ENCODE data around the gene RBM33.

RBM33 gene

DNA sequence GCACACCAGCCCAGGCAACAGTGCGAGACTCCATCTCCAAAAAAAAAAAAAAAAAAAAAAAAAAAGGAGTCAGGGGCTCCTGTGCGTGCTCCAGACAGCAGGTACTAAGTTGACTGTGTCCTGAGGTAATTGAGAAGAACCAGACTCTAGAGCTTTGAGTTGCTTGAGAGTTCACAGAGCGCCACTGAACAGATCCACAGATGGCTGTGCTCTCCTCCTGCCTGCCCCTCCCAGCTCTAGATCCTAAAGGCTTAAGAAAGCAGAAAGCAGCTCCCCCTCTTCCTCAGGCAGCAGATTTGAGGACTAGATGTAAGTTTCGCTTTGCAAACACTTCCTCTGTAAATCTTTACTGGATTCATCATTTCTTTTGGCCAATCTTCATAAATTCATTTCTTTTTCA lies 129.1 kb downstream of the RBM33 start:
- DNase-seq (ENCODE audit: low read depth in 3 of 3) = no peak

DNA sequence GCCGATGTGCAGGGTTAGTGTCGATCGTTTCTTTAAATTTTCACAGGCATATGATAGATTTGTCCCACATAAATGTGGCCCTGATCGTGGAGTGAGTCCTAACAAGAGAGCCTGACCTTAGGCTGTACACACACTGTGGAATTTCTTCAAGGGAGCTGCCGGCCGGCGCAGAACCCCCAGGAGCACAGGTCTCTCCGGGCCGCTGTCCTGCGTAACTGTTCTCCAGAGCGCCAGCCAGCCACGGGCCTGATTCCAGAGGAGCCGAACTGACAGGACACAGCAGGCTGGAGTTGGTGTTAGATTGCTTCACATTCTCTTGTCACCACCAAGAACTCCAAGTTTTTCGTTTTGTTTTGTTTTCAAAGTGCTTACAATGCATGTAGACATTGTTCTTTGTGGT lies 130.5 kb downstream of the RBM33 start:
- DNase-seq (ENCODE audit: low read depth in 3 of 3) = no peak

DNA sequence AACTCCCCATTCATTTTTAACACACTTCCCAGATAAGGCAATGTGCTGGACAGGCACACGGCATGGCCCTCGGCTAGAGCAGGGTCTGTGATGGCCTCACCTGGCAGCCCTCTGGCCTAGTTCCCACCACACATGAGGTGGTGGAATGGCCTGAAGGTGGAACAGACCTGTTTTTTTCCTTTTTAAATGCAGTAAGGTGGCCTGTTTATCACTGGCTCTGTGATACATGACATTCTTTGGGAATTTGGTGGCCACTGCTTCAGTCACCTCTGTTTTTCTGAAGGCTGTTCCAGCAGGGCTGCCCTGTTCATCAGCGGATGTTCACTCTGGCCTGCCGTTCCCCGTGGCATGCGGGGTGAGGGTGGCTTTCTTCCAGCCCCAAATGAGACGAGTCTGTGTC lies 131.2 kb downstream of the RBM33 start:
- no peak for DNase-seq (ENCODE audit: low read depth in 3 of 3)

DNA sequence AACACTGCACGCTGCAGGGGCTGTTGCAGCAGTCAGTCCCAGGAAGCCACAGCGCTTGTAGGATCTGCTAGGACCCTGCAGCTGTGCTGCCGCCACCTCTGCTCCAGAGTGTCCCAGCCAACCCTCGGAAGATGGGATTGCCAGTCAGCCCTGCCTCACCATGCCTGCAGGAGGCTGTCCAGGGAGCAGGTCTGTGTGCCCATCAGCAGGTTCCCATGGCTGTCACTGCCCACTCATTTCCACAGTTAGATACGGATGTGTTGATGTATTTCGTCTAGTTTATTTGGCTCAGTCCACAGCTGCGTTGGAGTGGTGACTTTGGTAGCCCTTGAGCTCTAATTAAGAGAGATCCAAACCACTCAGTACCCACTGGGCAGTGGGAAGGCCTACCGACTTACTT lies 132.1 kb downstream of the RBM33 start:
- no peak for DNase-seq (ENCODE audit: low read depth in 3 of 3)

DNA sequence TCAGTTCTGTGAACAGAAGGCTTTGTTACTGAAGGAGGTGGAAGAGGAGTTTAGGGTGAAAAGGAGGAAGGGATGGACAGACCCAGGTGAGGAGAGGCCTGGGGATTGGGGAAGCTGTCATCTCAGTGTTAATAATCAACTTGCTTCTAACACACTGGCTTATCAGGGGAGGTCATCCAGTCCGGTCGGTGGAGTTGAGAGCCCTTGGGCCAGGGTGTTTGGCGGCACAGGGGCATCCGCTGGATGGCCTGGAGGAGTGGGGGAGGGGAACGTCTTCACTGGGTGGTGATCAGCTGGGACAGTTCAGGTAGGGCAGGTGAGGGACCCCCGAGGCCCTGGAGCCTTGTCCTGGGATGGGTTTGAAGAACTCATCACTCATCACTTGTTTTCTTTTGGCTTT lies 133.9 kb downstream of the RBM33 start:
- DNase-seq (ENCODE audit: low read depth in 3 of 3) = no peak

DNA sequence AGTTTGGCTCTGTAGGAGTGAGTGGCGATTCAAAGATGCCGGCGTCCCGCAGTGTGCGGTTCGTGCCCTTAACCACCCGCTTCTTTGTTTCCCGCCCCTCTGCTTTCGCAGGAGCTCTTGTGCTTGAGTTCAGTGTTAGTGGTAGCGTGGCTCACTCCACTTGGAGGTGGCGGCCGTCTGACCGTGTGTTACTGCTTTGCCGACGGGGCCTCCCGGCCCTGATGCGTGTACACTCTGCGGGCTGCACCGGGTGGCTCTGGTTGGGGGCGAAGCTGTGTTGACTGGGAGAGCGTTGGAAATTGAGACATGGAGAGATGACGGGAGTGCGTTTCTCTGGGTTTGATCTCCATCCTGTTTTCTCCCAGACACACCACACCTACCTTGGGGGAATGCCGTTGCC lies 136.4 kb downstream of the RBM33 start:
- DNase-seq (ENCODE audit: low read depth in 3 of 3) = no peak

DNA sequence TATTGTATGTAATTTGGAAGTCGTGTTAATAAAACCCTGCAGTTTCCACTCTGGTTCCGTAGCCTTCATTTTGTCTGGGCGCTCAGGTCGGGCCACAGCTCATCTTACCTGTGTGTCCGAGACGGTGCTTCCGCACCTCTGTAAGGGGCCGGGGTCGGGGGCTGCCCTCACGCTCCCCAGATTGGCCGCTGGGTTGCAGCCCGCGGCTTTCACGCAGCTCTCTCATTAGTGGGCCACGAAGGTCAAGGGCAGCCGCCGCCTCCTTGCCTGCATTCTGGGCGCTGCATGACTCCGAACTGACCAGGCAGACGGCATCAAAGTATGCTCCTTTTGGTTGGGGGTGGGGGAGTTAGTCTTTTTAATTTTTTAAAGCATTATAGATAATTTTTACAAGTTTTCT lies 137.0 kb downstream of the RBM33 start:
- no peak for DNase-seq (ENCODE audit: low read depth in 3 of 3)

DNA sequence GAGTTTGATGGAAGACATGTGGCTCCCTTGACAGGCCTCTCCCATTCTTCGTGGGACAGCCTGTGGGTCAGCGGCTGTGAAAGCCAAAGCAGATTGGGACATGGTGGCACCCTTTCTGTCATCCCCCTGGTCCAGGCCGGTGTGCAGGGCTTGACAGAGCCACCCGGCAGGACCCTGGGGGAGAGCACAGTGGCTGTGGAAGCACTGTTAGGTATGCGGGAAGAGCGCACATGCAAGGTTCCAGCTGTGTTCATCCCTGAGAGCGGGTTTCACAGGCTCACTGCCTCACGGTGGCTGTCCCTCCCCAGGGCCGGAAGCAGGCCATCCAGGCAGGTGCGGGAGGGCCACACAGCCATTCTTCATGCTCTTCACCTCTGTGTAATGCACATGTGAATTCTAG lies 138.0 kb downstream of the RBM33 start:
- DNase-seq (ENCODE audit: low read depth in 3 of 3) = no peak

DNA sequence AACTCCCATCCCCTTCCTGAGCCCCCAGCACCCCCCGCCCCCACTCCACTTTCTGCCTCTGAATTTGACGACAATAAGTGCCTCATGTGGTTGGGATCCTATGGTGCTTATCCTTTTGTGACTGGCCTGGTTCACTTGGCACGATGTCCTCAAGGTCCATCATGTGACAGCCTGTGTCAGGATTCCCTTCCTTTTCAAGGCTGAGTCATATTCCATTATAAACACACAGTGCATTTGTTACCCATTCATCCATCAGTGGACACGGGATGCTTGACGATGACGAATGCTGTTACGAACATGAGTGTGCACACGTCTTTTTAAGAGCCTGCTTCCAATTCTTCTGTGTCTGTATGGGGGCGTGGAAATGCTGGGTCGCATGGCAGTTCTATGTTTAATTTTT lies 141.1 kb downstream of the RBM33 start:
- DNase-seq (ENCODE audit: low read depth in 3 of 3) = no peak

DNA sequence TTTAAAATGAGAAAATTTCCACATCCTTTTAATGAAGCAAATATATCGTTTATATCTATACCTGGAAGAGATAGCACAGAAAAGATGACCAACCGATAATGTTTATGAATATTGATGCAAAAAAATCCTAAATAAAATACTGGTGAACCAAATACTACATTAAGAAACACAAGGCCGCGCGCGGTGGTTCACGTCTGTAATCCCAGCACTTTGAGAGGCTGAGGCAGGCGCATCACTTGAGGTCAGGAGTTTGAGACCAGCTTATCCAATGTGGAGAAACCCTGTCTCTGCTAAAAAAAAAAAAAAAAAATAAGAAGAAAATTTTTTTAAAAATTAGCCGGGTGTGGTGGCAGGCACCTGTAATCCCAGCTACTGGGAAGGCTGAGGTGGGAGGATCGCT lies 142.0 kb downstream of the RBM33 start:
- no peak for DNase-seq (ENCODE audit: low read depth in 3 of 3)

DNA sequence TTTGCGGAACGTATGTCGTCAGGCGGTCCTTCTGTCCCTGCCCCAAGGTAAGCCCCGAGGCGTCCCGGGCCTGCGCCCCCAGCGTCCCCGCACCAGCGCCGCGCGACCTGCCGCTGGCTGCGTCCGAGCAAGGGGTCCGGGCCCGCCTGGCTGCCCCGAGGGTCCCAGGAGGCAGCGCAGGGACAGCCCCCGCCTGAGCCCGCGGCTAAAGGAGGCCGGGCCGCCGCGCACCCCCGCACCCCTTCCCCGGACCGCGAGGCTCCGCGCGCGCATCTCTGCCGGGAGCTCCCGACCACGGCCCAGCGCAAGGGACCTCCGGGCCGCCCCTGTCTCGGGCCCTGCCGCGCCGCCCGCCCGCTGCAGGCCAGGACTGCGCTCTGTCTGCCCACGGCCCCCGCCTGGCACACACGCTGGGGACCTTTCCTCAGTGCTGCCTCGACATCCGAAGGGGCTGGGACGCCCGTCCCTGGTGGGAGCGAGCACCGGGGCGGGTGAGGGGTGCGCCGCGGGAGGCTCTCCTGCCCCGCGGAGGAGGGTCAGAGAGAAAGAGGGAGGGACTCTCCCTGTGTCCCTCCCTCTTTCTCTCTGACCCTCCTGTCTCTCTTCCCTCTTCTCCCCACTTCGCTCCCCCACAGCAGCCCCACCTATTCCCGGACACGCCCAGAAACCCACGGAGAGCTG lies 142.8 kb downstream of the RBM33 start:
- no peak for DNase-seq (ENCODE audit: low read depth in 3 of 3)

DNA sequence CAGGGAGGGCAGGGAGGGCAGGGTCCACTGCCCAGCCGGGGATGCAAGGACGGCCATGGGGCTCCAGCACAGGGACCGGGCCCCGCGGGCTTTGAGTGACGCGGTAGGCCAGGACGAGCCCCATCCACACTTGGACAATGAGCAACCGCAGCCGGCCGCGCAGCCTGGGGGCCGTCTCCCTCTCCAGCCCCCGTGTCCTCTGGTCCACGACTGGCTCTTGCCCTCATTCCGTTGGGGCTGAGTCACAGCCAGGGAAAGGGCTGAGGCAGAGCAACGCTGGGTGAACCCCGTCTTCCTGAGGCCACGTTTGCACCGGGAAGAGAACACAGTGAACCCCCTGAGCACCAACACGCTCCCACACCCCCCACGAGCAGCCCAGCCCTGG lies 144.1 kb downstream of the RBM33 start:
- DNase-seq (ENCODE audit: low read depth in 3 of 3) = no peak

DNA sequence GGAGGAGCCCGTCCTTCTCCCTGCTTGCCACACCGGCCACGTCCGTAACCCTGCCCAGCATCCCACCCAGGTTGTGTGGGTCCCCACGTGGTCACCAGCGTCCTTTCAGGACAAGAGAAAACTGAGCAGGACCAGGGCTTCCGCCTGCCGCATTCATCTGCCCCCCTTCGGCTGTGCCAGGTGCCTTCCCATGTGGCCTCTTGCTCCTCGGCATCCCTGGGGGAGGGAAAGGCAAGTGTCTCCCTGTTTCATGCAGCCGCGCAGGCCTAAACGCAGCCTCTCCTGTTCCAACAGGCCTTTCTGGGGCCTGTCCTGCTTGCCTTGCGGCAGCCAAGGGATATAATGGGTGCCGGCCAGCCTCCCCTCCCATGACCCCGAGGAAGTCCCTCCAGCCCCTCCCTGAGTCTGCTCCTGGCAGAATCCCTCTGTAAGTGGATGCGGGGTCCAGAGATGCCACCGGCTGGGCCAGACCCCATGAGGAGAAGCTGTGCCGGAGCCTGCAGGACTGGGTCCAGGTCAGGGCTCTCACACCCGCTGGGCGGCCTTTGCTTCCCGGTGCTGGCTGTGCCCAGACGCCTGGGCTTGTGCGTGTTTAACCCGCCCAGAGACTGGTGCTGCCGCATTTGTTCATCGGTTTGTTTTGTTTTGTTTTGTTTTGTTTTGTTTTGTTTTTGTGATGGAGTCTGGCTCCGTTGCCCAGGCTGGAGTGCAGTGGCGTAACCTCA lies 144.7 kb downstream of the RBM33 start:
- DNase-seq (ENCODE audit: low read depth in 3 of 3) = no peak

DNA sequence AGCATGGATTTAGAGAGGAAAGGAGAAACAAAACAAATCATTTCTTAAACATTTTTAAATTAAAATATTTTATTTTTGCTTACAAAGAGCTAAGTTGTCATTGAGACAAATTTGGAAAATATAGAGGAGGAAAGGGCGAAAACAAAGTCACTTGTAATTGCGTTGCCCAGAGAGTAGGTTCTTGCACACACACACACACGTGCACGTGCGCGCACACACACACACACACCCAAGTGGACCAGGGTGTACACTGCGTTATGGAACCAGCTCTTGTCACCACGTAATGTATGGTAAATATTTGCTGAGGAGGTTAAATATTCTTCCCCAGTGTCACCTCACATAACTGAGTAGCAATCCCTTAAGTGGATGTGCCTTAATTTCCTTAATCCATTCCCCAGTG lies 146.2 kb downstream of the RBM33 start:
- DNase-seq (ENCODE audit: low read depth in 3 of 3) = no peak

DNA sequence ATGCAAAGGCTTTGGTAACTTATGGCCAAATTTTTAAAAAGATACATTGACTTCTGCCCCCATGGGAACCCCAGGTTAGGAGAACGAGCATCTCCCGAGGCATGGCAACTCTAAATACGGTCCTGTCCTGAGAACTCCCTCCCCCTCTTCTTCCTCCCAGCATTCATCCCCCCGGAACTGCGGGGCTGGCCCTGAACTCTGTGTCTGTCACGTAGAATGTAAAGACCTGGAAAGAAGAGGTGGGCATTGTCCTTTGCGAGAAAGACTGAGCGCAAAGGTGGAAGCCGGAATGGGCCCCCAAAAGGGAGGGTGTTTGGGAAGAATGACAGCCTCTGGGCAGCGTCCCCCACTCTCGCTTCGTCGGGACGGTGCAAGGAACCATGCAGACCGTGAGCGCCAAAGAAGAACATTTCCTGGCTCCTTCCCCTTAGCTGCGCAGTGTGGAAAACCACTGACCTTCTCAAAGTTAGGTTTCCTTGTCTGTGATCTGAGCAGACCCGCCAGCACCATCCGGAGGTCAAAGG lies 146.8 kb downstream of the RBM33 start:
- DNase-seq (ENCODE audit: low read depth in 3 of 3) = no peak

DNA sequence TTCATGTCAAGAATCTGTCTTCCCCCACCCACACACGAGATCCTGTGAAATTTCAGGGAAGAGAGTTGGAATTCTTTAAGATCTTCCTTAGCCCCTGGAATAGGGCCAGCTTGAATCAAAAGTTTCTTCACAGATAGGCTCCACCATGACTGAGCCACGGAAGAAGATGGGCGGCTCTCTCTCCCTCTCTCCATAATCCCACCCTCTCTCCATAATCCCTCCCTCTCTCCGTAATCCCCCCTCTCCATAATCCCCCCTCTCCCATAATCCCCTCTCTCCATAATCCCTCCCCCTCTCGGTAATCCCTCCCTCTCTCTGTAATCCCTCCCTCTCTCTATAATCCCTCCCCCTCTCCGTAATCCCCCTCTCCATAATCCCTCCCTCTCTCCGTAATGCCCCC lies 147.4 kb downstream of the RBM33 start:
- no peak for DNase-seq (ENCODE audit: low read depth in 3 of 3)

DNA sequence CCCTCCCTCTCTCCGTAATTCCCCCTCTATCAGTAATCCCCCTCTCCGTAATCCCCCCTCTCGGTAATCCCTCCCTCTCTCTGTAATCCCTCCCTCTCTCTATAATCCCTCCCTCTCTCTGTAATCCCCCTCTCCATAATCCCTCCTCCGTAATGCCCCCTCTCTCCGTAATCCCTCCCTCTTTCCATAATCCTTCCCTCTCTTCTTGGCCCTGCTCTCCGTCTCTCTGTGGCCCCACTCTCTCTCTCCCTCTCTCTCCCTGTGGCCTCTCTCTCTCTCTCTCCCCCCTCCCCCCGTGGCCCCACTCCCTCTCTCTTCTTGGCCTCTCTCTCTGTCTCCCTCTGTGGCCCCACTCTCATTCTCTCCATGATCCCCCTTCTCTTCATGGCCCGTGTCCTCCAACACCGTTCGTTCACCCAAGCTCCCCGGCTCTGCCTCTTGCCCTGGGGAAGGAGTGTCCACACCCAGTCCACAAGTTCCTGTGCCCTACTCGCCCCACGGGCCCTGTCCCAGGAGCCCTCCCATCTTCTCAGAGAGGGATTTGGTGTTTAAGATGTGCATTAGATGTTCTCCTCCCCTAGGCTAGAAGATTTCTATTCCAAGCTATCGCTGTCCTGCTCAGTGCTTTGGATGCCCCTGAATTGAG lies 148.0 kb downstream of the RBM33 start:
- no peak for DNase-seq (ENCODE audit: low read depth in 3 of 3)

DNA sequence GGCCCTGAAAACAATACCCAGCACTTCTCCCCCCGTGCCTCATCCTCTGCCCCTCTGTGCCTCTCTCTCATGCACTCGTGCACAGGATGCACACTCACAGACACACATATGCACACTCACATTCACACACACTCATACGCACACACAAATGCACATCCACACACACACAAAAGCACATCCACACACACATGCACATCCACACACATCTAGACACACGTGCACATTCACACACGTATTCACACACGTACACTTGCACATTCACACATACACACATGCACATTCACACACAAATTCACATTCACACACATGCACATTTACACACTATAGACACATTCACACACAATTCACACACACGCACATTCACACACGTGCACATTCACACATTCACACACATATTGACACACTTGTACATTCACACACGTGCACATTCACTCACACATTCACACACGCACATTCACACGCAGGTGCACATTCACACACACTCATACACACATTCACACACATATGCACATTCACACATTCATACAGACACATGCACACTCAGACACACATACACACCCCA lies 148.6 kb downstream of the RBM33 start:
- no peak for DNase-seq (ENCODE audit: low read depth in 3 of 3)

DNA sequence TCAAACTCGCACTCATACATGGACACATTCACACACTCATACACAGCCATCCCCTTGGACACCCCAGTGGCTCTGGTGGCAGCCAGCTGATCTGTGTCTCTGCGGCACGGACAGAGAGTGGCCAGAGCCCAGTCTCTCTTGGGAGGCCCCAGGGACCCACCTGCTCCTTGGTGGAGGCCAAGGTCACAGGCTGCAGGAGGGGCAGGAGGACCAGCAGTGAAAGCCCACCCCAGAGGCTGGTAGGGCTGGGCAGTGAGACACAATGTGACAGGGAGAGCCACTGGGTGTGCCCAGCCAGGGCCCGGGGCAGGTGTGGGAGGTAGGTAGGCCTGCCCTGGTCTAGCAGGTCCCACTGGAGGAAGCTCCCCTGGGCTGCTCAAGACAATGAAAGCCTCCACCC lies 149.3 kb downstream of the RBM33 start:
- DNase-seq (ENCODE audit: low read depth in 3 of 3) = no peak

DNA sequence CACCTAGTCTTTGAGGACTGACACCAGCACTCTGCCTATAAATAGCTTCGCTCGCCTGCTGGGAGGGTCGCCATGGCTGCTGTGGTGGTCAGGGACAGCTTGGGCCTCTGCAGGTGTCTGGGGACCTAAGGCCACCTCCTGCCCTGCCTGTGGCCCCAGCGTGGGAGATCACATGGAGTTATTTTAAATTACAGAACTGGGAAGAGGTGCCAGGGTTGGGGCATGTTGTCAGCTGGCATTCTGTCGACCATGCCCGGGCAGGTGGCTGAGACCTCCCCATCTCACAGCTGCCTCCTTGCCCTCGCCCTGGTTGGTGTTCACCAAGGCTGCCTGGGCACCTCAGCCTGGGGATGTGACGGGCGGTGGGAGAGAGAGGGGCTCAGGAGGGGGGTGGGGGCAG lies 149.7 kb downstream of the RBM33 start:
- DNase-seq (ENCODE audit: low read depth in 3 of 3) = no peak

DNA sequence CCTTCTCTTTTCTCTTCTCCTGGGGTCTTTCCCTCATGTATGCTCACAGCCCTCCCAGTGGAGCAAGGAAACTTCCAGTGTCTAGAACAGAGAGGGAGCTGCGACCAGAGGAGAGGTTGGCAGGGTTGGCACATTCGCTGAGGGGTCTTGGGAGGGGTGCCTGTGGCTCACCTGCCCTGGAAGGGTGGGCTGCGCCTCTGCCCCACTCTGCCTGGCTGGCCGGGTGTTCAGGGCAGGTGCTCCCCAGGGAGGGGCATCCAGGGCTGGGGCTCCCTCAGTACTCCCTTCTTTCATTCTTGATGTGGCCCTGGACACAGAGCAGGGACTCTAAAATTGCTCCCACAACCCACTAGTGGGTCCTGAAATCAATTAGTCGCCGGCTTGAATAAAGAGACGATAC lies 150.9 kb downstream of the RBM33 start:
- DNase-seq (ENCODE audit: low read depth in 3 of 3) = no peak

DNA sequence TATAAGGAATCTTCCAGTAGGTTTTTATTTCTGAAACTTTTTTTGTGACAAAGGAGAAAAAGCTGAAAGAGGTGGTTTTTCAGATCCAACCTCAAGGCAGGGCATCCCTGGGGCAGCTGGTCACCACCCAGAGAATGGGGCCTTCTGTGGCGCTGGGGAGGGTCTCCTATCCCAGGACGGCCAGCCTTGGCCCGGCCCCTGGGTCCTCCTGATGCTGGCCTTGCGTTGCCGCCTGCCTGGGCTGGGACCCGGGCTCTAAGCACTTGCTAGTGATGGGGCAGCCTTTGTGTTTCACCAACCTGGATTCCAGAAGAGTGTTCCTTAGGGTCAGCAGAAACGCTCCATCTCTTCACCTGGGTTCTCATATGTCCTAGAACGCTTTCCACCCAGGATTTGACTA lies 151.5 kb downstream of the RBM33 start:
- no peak for DNase-seq (ENCODE audit: low read depth in 3 of 3)

Data from stimulated activated CD4-positive, alpha-beta T cell treated with anti-CD3 and anti-CD28 coated beads, TNF-alpha, amount 100 ng/mL, for 4 hours (primary cell).